T47D (cell line): ENCODE data around the gene RBPMS2.
A peak's percentile ranks its signal among the peaks of the same experiment; 100 is the strongest.

Experiments used
- DNase-seq, 2 experiments: peaks; one replicate each; pipeline versions ENCODE4 v3.0.0 to v3.0.0-alpha.2; 2011 to 2012; ENCODE audit warnings: low read depth in 1 of 2, low spot score in 1 of 2
- JUND ChIP-seq: IDR thresholded peaks from 2 replicates; pipeline ENCODE4 v1.6.1; 2012; ENCODE audit warnings: low read depth
- in situ Hi-C: cut with HindIII; loops from 2 replicates; pipeline ENCODE4 v1.10.0; 2016; ENCODE audit warnings: low sequenced_read_pairs, low pct_unique_long_range_greater_than_20kb

RBPMS2 gene

GRCh38 chr15:64717735-64718495 is 57.5 kb downstream of the RBPMS2 start:
- no peak for DNase-seq
- no peak for TF ChIP-seq JUND
- in situ Hi-C loops = no loop called here

- DNase-seq = no peak
- no peak for TF ChIP-seq JUND
- in situ Hi-C loops = no loop called here
Observed at GRCh38 chr15:64717130-64717529, 58.3 kb downstream of the RBPMS2 start.

- no peak for TF ChIP-seq JUND
Observed at GRCh38 chr15:64716452-64716851, 58.9 kb downstream of the RBPMS2 start.

GRCh38 chr15:64713592-64713991 is 61.8 kb downstream of the RBPMS2 start:
- DNase-seq = no peak
- no peak for TF ChIP-seq JUND
- in situ Hi-C loops = no loop called here

More at GRCh38 chr15:64716452-64716851, 58.9 kb downstream of the RBPMS2 start:
- in situ Hi-C loops = no loop called here
- DNase-seq = no peak

- TF ChIP-seq JUND = no peak
- no peak for DNase-seq
- in situ Hi-C loops = no loop called here
Observed at GRCh38 chr15:64712353-64712752, 63.0 kb downstream of the RBPMS2 start.

- in situ Hi-C loops = no loop called here
- DNase-seq = no peak
- TF ChIP-seq JUND = no peak
Observed at GRCh38 chr15:64710676-64711428, 64.5 kb downstream of the RBPMS2 start.

- in situ Hi-C loops = no loop called here
- TF ChIP-seq JUND = no peak
- no peak for DNase-seq
Observed at GRCh38 chr15:64706011-64706911, 69.1 kb downstream of the RBPMS2 start.

- in situ Hi-C loops = no loop called here
- DNase-seq = no peak
- TF ChIP-seq JUND = no peak
Observed at GRCh38 chr15:64705006-64705405, 70.4 kb downstream of the RBPMS2 start.

GRCh38 chr15:64703632-64703959 is 71.8 kb downstream of the RBPMS2 start:
- no peak for TF ChIP-seq JUND
- DNase-seq = no peak
- in situ Hi-C loops = no loop called here

- no peak for TF ChIP-seq JUND
- DNase-seq = peak; percentile 93
- in situ Hi-C loops = no loop called here
Observed at GRCh38 chr15:64702816-64703631, 72.4 kb downstream of the RBPMS2 start.

- no peak for DNase-seq
- in situ Hi-C loops = no loop called here
- TF ChIP-seq JUND = no peak
Observed at GRCh38 chr15:64701482-64702184, 73.8 kb downstream of the RBPMS2 start.
